Activated CD4-positive, alpha-beta T cell treated with anti-CD3 and anti-CD28 coated beads, Interleukin-2, amount 50 U/mL, for 4 hours (primary cell): ENCODE results near the gene PUS3.
"Not testable (repeated sequence)": the region's sequence is repeated elsewhere in the genome, so short reads cannot be mapped to it uniquely, and the experiment has no call there.

ENCODE experiments used
- DNase-seq, 2 experiments: peaks; one replicate each; pipeline ENCODE4 v3.0.0-alpha.2; 2020

PUS3 gene

DNA sequence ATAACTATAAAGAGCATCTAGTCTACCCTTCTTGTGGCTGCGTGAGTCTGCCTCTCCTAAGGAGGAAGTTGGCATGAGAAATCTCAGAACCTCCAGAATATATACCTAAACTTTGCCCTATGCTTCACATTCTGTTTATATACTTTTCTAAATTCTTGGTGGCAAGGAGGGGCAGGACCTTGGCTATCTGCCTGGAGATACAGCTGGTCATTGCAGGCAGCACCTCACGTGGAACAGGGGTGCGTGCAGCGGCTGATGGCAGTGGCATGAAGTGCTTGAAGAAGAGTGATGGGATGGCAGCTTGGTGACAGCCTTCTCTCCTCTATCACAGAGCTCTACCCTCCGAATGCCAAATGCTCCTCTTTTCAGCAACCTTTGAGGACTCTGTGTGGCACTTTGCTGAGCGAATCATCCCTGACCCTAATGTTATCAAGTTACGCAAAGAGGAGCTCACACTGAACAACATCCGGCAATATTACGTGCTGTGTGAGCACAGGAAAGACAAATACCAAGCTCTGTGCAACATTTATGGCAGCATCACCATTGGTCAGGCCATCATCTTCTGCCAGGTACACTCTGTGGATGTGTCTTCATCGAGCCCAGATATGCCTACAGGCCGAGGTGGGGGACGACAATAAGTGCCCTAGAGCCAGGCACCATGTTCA, 13.8 kb upstream of the PUS3 start:
- no peak for DNase-seq

DNA sequence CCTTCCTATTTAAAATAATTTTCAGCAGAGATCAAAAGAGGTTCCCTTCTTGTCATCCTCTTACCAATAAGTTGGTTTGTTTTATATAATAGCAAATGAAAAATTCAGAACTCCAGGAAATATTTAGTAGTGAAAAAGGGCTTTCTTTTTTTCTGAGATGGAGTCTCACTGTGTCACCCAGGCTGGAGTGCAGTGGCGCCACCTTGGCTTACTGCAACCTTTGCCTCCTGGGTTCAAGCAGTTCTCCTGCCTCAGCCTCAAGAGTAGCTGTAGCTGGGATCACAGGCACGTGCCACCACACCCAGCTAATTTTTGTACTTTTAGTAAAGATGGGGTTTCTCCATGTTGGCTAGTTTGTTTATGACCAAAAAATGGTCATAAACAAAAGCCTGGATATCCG, 11.6 kb upstream of the PUS3 start:
- DNase-seq: not testable (repeated sequence)

GRCh38 chr11:125910226-125910849, 7.3 kb upstream of the PUS3 start:
- no peak for DNase-seq

DNA sequence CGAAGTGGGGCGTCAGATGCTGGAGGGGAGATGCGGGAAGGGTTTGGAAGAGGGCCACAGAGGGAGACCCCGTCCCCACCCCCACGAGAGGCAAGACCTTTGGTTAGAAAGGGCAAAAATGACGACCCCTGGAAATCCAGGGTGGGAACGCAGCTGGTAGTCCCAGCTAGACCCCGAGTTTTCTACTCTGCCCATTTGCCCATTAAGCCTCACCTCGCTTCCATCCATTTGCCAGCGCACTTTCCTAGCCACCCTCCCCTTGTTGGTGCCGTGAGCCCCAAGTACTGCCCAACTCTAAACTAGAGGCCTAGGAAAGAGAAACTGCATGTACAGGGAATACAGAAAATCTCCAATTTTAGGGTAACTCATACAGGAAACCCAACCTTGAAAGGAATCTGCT, 1.7 kb upstream of the PUS3 start:
- no peak for DNase-seq

DNA sequence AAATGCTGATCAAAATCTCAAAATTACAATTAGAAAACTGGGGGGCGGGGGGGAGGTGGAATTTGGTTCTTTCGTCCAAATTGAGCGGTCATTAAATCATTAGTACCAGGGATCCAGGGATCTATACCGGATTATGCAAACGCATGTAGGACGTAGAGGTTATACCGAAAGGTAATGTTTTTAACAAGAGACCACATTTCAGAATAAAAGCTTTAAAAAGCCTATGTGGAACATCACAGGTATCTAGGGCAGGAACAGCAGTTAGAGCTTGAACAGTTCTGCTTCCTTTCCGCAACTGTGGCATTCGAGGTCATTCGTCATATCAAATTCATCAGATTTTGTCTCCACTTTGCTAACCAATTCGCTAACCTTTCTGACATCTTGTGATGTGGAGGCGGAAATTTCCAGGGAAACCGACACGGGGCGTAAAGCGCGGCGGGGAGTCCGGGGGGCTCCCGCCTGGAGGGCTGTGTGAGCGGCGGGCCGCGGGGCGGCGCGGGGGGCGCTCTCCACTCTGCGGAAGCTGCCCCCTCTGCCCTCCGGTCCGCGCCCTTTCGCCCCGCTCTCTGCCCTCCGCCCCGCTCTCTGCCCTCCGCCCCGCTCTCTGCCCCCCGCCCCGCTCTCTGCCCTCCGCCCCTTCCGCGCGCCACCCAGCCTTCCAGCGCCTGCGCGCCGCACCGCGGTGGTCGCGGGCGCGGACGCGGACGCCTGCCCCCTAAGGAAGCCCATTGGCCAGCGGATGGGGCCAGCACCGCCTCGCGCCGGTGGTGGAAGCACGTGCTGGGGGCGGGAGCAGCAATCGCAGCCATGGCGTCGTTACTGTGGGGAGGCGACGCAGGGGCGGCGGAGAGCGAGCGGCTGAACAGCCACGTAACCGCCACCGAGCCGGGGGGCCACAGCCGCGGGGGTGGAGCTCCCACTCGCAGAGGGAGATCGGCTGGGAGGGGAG, 979 bp upstream of the PUS3 start, which contains the start of gene DDX25:
Gene DDX25, plus strand, starts transcription at position 798 of the 949 bp plus-strand sequence. Its CDS starts 10 bp downstream, at position 808.
- DNase-seq: no peak

DNA sequence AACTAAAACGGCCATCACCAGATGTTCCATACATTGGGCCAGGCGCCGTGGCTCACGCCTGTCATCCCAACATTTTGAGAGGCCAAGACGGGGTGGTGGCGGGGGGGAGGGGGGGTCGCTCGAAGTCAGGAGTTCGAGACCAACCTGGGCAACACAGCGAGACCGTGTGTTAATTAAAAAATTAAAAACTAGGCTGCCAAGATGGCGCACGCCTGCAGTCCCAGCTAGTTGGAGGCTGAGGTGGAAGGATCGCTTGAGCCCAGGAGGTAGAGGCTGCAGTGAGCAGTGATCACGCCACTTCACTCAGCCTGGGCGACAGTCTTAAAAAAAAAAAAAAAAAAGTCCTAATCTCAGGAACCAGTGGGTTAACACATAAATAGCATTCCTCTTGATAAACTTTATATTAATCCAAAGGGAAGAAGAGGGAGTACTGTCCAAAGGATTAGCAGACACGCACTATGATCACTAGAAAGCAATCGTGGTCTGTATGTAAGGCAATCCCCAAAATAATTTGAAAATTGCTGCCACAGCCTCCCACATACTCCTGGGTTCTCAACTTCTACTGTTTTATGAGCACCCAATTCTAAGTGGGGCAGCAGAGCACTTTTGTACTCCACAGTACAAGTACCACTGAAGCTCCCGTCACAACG, 604 bp downstream of the PUS3 start:
- no peak for DNase-seq

GRCh38 chr11:125901872-125902271, 1.1 kb downstream of the PUS3 start:
- DNase-seq: no peak

- DNase-seq: no peak
These were observed 10.0 kb downstream of the PUS3 start for GRCh38 chr11:125892994-125893393.

- DNase-seq: no peak
These were observed 10.9 kb downstream of the PUS3 start for GRCh38 chr11:125892071-125892470.

DNA sequence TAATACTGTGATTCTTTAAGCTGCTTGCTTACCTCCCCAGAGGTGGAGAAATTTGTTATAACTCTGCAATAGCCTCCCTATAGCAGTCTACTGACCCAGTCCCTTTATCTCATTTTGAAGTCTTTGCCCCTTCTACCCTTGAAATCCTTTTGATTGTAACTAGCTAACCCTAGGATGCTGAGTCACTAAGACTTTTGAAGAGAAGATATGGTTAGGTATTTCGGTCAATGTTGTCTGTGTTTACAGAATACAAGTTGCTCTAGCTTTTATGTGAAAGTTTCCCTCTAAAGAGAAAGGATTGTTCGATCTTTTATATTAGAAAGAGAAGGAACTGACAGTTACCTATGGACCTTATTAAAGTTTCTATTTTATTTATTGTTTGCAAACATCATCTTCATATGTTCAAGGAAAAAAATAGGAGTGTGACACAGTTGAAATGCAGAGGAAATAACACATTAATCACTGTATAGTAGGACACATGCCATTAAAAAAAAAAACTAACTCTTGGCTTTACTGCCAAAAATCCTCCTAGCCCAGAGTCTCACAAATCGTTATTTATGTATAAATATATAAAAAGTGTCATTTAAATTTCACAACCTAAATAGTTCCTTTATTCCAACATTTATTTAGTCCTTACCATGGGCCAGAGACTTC, 12.4 kb downstream of the PUS3 start:
- no peak for DNase-seq

DNA sequence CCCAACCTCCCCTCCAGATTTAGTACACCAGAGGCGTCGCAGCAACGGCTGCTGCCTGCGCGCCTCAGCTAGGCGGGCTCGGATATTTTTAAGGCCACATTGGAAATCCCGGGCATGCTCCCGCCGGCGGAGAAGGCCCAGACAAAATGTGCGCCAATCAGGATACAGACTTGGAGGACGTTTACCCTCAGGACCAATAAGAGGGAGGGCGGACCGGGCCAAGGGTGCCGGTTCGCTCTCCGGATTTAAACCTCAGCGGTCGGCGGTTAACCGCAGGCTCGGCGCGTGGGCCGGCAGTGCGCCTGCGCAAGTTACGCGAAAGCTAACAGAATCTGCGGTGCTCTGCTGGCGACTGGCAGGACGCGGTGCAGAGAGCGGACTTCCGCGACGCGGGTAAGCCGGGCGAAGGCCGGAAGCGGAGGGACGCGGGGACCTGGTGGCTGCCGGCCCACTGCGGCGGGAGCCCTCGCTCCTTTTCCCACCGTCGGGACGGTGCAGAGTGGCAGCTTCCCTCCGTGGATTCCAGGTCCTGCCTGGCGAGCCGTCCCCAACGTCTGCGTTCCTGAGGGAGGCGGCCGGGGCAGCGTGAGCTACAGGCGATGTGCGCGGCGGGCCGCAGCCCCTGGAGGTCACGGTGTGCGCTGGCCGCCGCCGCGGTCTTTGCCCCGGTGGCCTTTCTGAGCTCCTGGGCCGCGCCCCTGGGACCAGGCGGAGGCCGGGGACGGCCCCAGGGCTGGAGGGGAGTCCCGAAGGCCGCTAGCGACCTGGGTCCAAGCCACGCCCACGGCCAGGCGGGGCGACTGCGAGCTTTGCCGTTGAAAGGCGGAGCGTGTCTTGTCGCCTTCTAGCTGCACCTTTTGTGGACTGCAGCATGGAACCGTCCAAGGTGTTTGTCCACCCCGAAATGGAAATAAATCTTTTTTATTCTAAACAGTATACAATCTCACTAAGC, 15.4 kb downstream of the PUS3 start, which contains the start of gene HYLS1:
Gene HYLS1, plus strand, starts transcription at position 296 of the 952 bp plus-strand sequence. CDS start 11,701 bp downstream, outside the sequence.
- DNase-seq: peak; percentile 89

- peak; percentile 22 to 27 for DNase-seq
These were observed 16.0 kb downstream of the PUS3 start for GRCh38 chr11:125886997-125887372.

GRCh38 chr11:125883375-125883774, 19.6 kb downstream of the PUS3 start:
- DNase-seq: no peak

GRCh38 chr11:125881291-125881690, 21.7 kb downstream of the PUS3 start:
- DNase-seq: no peak

DNA sequence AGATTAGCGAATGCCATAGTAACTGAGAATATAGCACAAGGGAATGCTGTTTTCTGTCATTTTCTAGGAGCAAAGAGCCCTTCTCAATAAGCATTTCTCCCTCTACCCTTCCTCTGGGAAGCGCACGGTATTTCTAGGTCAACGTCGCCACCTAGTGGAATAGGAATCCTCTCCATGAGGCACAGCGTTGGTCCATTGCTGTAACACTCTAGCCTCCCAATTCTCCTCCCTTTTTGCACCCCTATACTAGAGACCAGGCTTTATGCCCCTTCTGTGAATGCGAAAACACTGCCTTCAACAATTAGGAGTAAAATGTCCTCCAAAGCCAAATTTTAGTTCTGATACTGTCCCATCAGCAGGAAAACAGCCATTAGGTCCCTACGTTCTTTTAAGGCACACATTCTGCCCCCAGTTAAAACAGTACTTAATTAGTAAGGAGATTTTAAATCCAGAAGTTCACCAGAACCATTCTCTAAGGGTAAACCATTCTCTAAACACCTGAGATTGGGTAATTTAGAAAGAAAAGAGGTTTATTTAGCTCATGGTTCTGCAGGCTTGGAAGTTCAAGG, 28.4 kb downstream of the PUS3 start:
- DNase-seq: peak; percentile 11 to 22

DNA sequence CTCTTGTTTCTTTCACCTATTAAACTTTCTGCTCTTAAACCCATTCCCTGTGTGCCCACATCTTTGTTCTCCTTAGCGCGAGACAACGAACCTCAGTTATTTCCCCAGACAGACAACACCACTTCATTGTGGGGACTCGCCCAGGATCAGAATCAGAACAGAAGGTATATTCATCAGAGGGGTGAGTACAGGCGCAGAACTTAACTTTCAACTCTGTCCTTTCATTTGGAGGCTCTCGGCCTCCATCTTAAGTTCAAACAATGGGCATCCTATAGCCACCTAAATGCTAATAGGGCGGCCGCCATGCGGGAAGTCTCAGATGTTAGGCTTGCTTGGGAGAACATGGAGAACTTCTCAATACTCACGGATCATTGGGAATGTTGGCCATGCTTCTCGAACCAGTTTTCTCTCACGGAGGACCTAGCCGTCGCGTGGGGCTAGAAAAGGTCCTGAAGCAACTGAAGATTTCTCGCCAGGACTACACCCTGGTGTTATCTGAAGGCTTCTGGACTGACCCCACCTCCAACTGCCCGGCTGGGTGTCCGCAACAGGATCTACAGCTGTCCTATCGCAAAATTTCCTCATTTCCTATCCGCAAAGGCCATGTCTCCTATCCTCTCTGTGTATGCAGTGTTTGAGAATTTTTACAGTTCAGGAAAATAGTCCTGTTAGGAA, 29.0 kb downstream of the PUS3 start:
- DNase-seq: no peak

- DNase-seq: no peak
These were observed 30.9 kb downstream of the PUS3 start for GRCh38 chr11:125872138-125872491.

DNA sequence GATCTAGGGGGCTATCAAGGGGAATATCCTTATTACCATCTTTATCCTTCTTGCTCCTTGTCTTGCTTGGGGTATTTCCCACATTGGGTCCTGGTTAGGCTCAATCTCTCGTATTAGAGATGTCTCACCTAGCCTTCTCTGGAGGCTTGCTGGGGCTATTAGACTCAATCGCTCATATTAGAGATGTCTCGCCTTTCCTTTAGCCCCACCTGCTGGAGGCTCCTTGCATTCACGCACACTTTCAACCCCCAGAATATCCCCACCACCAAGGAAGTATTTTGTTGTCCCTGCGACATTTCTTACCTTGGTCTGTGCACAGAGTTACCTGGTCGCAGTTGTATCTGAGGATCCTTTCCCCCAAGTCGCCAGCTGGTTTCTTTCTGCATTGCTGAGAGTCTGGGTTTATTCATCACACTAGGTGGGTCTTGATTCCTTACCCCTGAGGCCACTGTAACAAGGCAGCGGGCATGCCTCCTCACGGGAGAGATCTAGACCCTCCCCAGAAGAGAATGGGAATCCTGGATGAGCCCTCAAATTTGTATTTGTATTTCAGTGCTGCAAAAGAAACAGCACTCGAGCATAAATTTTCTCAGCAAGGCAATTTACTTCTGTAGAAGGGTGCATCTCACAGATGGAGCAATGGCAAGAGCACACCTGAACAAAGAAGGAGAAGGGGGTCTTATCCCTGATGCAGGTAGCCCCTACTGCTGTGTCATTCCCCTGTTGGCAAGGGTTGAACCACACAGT, 31.4 kb downstream of the PUS3 start:
- DNase-seq: no peak

- no peak for DNase-seq
These were observed 33.5 kb downstream of the PUS3 start for GRCh38 chr11:125869521-125869920.

GRCh38 chr11:125865354-125865753, 37.7 kb downstream of the PUS3 start:
- DNase-seq: not testable (repeated sequence)
